Suprapubic skin (tissue), 4 donors: ENCODE results near the gene WDPCP. TPM values are rescaled to one million over a fixed set of nuclear protein-coding genes. Genes with fewer than 3 reads are reported as not detected.

Experiments
- DNase-seq, 2 donors: peaks; one replicate each; pipeline ENCODE4 v3.0.0-alpha.2; 2019; ENCODE audit warnings: low spot score in 2 of 2
- H3K27ac ChIP-seq: fragments of 200-600 bp; sonication (generic); one replicate; pipeline ENCODE4 v1.5.1; 2019
- H3K27me3 ChIP-seq: fragments of 200-600 bp; sonication (generic); one replicate; pipeline ENCODE4 v1.5.1; 2019
- H3K36me3 ChIP-seq: fragments of 200-600 bp; sonication (generic); one replicate; pipeline ENCODE4 v1.5.1; 2019
- H3K4me1 ChIP-seq: fragments of 200-600 bp; sonication (generic); one replicate; pipeline ENCODE4 v1.5.1; 2019
- H3K4me3 ChIP-seq: fragments of 200-600 bp; sonication (generic); one replicate; pipeline ENCODE4 v1.5.1; 2019; ENCODE audit warnings: mild to moderate bottlenecking
- H3K9me3 ChIP-seq: fragments of 200-600 bp; sonication (generic); one replicate; pipeline ENCODE4 v1.5.1; 2019
- EP300 ChIP-seq: sonication (generic); formaldehyde crosslinking; IDR thresholded peaks from one replicate; pipeline ENCODE4 v1.6.1; 2017; ENCODE audit warnings: antibody characterized with exemption
- POLR2A ChIP-seq, 2 donors: fragments of 450-650 bp; IDR thresholded peaks; one replicate each; pipeline ENCODE4 v1.6.1; 2017; ENCODE audit warnings: antibody characterized with exemption in 2 of 2, mild to moderate bottlenecking in 2 of 2, moderate library complexity in 2 of 2
- POLR2AphosphoS5 ChIP-seq, 3 donors: sonication (generic); formaldehyde crosslinking; IDR thresholded peaks; one replicate each; pipeline ENCODE4 v1.6.1; 2017; ENCODE audit warnings: antibody characterized with exemption in 3 of 3
- WGBS: methylation state at CpG from one replicate; pipeline ENCODE4 v1.1.5; 2018; 5-methylcytosine and 5-hydroxymethylcytosine counted together
- total RNA-seq, 4 donors: library from RNA; depleted of rRNA; stranded (reverse); fragments of >200 nt; gene quantifications; one replicate each; pipeline ENCODE4 v1.1.0, GENCODE V29; 2016
- TF ChIP-seq, protein P1 (sequence below), 2 donors: fragments of 200-600 bp in 1 of 2; fragments of 450-650 bp in 1 of 2; sonication (generic) in 1 of 2; IDR thresholded peaks; one replicate each; pipeline ENCODE4 v1.5.1; 2016 to 2019; ENCODE audit warnings: antibody characterized with exemption in 2 of 2, mild to moderate bottlenecking in 1 of 2, moderate library complexity in 1 of 2

WDPCP gene
- total RNA-seq, 4 donors from 2014 or later = 6.7 to 18.7 (median 9.7) TPM

DNA sequence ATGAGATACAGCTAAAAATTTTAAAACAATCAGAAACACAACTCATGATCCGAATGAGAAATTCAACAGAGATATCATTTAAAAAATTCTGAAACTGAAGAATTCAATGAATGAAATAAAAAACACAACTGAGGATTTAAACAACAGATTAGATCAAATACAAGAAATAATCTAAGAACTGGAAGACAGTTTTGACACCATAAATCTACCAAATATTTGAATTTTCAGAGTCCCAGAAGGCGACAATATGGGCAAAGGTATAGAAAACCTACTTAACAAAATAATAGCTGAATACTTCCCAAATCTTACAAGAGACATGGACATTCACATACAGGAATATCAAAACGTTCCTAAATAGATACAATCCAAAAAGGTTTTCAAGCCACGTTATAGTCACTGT lies 315.7 kb downstream of the WDPCP start:
- H3K36me3 ChIP-seq = no peaks in the 10 kb centered on the region
- no peak for DNase-seq
- WGBS = 95% methylated on average over 4 of the region's 4 CpGs
- no peaks in the 10 kb centered on the region for H3K27me3 ChIP-seq
- H3K4me1 ChIP-seq = no peaks in the 10 kb centered on the region
- no peak overlapping the region for H3K27ac ChIP-seq
- peaks cover 14% of the 10 kb centered on the region for H3K9me3 ChIP-seq
- H3K4me3 ChIP-seq = no peak overlapping the region
- TF ChIP-seq POLR2AphosphoS5 (IDR thresholded peaks at IDR 0.05) (no peak), POLR2A (IDR thresholded peaks at IDR 0.05) (no peak), EP300 (no peak)
- TF ChIP-seq, protein P1, sequence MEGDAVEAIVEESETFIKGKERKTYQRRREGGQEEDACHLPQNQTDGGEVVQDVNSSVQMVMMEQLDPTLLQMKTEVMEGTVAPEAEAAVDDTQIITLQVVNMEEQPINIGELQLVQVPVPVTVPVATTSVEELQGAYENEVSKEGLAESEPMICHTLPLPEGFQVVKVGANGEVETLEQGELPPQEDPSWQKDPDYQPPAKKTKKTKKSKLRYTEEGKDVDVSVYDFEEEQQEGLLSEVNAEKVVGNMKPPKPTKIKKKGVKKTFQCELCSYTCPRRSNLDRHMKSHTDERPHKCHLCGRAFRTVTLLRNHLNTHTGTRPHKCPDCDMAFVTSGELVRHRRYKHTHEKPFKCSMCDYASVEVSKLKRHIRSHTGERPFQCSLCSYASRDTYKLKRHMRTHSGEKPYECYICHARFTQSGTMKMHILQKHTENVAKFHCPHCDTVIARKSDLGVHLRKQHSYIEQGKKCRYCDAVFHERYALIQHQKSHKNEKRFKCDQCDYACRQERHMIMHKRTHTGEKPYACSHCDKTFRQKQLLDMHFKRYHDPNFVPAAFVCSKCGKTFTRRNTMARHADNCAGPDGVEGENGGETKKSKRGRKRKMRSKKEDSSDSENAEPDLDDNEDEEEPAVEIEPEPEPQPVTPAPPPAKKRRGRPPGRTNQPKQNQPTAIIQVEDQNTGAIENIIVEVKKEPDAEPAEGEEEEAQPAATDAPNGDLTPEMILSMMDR (IDR thresholded peaks at IDR 0.05) = no peak

DNA sequence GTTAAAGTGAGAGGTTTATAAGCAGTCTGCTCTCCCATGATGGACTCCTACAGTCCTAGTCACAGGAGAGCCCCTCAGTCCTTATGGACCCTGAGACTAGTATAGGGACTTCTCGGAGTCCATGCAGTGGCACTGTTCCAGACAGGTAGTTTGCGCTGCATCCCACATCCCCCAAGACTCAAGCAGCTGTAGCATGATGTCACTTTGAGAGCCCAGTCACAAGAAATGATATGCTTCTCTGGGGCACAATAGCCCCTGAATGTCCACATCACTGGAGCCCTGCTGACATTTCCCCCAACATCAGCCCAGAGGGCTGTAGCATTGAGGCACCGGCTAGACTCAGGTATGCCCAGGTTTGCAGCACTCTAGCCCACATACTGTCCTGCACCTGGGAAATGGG lies 317.6 kb downstream of the WDPCP start:
- Histone ChIP-seq H3K4me3 (no peak overlapping the region), H3K27me3 (no peaks in the 10 kb centered on the region), H3K36me3 (no peaks in the 10 kb centered on the region), H3K9me3 (peaks cover 12% of the 10 kb centered on the region), H3K4me1 (no peaks in the 10 kb centered on the region), H3K27ac (no peak overlapping the region)
- no peak for DNase-seq
- TF ChIP-seq POLR2A (IDR thresholded peaks at IDR 0.05) (no peak), EP300 (no peak)
- TF ChIP-seq, protein P1 (IDR thresholded peaks at IDR 0.05) = no peak
- 98% methylated on average over 3 of the region's 3 CpGs for WGBS

DNA sequence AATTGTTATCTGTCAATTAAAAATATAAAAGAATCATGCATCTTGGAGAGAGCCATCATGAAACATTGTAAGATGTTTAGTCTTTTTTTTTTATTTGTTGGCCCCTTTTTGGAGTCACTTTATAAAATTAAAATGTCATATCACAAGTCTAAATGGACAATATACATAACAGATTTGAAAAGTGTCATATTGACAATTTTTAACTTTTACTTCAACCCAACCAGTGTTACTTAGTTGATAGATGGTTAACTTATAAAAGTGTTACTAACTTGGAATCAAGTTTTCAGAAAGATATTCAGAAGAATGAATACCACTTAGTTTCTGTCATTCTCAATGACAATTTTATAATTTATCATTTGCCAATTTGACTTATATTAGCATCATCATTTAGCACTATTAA lies 319.3 kb downstream of the WDPCP start:
- Histone ChIP-seq H3K27ac (no peak overlapping the region), H3K4me1 (no peaks in the 10 kb centered on the region), H3K27me3 (no peaks in the 10 kb centered on the region), H3K36me3 (no peaks in the 10 kb centered on the region), H3K4me3 (no peak overlapping the region), H3K9me3 (peaks cover 8% of the 10 kb centered on the region)
- TF ChIP-seq EP300 (no peak), POLR2AphosphoS5 (IDR thresholded peaks at IDR 0.05) (no peak), POLR2A (IDR thresholded peaks at IDR 0.05) (no peak)
- TF ChIP-seq, protein P1 (IDR thresholded peaks at IDR 0.05) = no peak
- no peak for DNase-seq

DNA sequence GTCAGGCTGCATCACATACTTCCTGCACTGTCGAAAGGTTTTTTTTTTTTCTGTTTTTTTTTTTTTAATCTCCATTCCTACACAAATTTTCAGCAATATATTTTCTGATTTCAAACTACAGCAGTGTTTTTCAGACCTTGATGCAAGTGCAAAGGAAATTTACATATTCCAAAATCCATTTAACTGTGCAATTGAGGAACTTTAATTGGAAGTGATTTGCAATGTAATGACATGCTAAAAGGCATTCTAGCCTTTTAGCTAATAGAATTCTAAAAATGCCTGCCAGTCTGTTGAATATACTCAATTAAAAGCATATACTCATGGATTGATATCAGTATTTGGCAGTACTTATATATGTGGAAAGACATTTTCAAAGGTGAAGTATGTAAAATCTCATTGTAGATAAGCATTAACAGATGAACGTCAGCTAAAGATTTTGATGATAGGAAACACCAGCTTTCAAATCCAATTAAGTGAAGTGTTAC lies 327.1 kb downstream of the WDPCP start:
- Histone ChIP-seq H3K27ac (no peak overlapping the region), H3K9me3 (no peaks in the 10 kb centered on the region), H3K36me3 (no peaks in the 10 kb centered on the region), H3K4me3 (no peak overlapping the region), H3K4me1 (no peaks in the 10 kb centered on the region), H3K27me3 (no peaks in the 10 kb centered on the region)
- TF ChIP-seq EP300 (no peak), POLR2A (IDR thresholded peaks at IDR 0.05) (no peak), POLR2AphosphoS5 (IDR thresholded peaks at IDR 0.05) (no peak)
- TF ChIP-seq, protein P1 (IDR thresholded peaks at IDR 0.05) = no peak
- DNase-seq = no peak
- WGBS = 78% methylated on average over 2 of the region's 2 CpGs

DNA sequence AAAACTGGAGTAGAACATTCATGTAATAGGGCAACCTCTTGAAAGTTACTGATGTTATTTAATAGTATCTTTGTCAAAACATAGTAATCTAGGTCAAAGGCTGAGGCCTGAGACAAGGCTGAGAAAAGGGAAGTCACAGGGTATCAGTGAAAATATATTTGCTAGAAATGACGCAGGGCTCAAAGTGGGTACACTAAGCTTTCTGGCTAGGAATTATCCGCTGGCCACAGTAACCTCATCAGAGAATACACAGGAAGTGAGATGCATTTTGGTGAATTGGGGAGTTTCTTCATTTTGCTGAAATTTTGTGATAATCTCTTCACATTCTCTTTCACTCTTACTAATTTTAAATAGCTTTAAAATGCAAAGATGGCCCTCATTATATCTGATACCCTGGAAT lies 330.8 kb downstream of the WDPCP start:
- Histone ChIP-seq H3K27ac (no peak overlapping the region), H3K36me3 (no peaks in the 10 kb centered on the region), H3K27me3 (no peaks in the 10 kb centered on the region), H3K4me1 (no peaks in the 10 kb centered on the region), H3K9me3 (no peaks in the 10 kb centered on the region), H3K4me3 (no peak overlapping the region)
- WGBS = 92% methylated on average over 2 of the region's 2 CpGs
- no peak for DNase-seq
- TF ChIP-seq, protein P1 (IDR thresholded peaks at IDR 0.05) = no peak
- no peak for TF ChIP-seq POLR2A (IDR thresholded peaks at IDR 0.05)
- no peak for TF ChIP-seq EP300
- TF ChIP-seq POLR2AphosphoS5 (IDR thresholded peaks at IDR 0.05) = no peak
